ENCODE data around the gene TMPRSS11D. TPM values are rescaled to one million over a fixed set of nuclear protein-coding genes. Genes with fewer than 3 reads are reported as not detected.

The TMPRSS11D gene
- total and polyA plus RNA-seq, 2 of the 13 experiments (the other 11 are each of a cell fraction or from before 2014, with no cell fraction given): not detected

DNA sequence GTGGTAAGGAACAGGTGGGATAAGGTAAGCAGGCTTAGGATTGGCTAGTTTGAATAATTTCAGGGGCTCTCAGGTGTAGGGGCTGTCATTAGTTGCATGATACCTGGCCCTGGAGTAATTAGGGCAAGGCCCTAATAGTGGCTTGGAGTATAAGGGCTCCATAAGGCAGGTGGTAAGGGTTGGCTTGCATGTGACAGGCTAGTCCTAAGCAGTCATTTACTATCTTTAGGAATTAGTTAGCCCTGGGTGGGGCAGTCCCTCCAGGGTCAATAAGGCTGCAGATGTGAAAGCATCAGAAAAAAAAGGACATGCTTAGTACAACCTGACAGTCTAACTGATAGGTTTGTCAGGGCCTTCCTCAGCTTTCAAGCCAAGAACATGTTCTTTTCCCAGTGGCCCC lies 7.8 kb upstream of the TMPRSS11D start:
- H4K20me1 ChIP-seq (ENCODE audit: insufficient read depth, low read length): no peaks in the 10 kb centered on the region
- no peaks in the 10 kb centered on the region for H3K9me3 ChIP-seq (ENCODE audit: low read length)
- no peak overlapping the region for H3K9ac ChIP-seq (ENCODE audit: insufficient read depth, low read depth, low read length)
- CTCF ChIA-PET (ENCODE audit: low intra/inter-chr PET ratio, low total read pairs): no interaction called here
- POLR2A ChIA-PET: no interaction called here
- no peak for DNase-seq (ENCODE audit: low spot score)
- H3K36me3 ChIP-seq (replicated peaks in 1 of 2; ENCODE audit: control insufficient read depth in 1 of 2, insufficient read depth in 2 of 2, low read length in 2 of 2): no peaks in the 10 kb centered on the region
- no peaks in the 10 kb centered on the region for H3K4me1 ChIP-seq (ENCODE audit: insufficient read depth, low read length)
- no peak overlapping the region for H3K4me2 ChIP-seq (ENCODE audit: low read depth, low read length)
- in situ Hi-C loops (cut with HindIII; ENCODE audit: extremely low pct_ligation_motif_present, low pct_unique_long_range_greater_than_20kb): no loop called here
- no peak for ATAC-seq
- no TSS peak for BruUV-seq (replicated peaks)
- H3K79me2 ChIP-seq (ENCODE audit: insufficient read depth, low read length): no peaks in the 10 kb centered on the region
- TF ChIP-seq, protein P1, sequence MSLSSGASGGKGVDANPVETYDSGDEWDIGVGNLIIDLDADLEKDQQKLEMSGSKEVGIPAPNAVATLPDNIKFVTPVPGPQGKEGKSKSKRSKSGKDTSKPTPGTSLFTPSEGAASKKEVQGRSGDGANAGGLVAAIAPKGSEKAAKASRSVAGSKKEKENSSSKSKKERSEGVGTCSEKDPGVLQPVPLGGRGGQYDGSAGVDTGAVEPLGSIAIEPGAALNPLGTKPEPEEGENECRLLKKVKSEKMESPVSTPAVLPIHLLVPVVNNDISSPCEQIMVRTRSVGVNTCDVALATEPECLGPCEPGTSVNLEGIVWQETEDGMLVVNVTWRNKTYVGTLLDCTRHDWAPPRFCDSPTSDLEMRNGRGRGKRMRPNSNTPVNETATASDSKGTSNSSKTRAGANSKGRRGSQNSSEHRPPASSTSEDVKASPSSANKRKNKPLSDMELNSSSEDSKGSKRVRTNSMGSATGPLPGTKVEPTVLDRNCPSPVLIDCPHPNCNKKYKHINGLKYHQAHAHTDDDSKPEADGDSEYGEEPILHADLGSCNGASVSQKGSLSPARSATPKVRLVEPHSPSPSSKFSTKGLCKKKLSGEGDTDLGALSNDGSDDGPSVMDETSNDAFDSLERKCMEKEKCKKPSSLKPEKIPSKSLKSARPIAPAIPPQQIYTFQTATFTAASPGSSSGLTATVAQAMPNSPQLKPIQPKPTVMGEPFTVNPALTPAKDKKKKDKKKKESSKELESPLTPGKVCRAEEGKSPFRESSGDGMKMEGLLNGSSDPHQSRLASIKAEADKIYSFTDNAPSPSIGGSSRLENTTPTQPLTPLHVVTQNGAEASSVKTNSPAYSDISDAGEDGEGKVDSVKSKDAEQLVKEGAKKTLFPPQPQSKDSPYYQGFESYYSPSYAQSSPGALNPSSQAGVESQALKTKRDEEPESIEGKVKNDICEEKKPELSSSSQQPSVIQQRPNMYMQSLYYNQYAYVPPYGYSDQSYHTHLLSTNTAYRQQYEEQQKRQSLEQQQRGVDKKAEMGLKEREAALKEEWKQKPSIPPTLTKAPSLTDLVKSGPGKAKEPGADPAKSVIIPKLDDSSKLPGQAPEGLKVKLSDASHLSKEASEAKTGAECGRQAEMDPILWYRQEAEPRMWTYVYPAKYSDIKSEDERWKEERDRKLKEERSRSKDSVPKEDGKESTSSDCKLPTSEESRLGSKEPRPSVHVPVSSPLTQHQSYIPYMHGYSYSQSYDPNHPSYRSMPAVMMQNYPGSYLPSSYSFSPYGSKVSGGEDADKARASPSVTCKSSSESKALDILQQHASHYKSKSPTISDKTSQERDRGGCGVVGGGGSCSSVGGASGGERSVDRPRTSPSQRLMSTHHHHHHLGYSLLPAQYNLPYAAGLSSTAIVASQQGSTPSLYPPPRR (CRISPR knock-in tag; IDR thresholded peaks at IDR 0.05; ENCODE audit: borderline replicate concordance): no peak
- no peak for TF ChIP-seq ZMYM2 (CRISPR knock-in tag; IDR thresholded peaks at IDR 0.05)
- H3K27ac ChIP-seq (ENCODE audit: extremely low read length, insufficient read depth, low read length): no peak overlapping the region
- intact Hi-C loops (cut with micrococcal nuclease; ENCODE audit: unreplicated experiment): no loop called here
- H3K27me3 ChIP-seq (ENCODE audit: control insufficient read depth in 1 of 2, insufficient read depth in 2 of 2, low read length in 2 of 2): no peaks in the 10 kb centered on the region; a peak in 1 of 5 replicates
- FAIRE-seq: no peak
- H3K4me3 ChIP-seq (replicated peaks in 1 of 3; ENCODE audit: insufficient read depth in 1 of 3, low read depth in 2 of 3, low read length in 3 of 3): no peak overlapping the region
- H2AFZ ChIP-seq (ENCODE audit: low read length): no peak overlapping the region

DNA sequence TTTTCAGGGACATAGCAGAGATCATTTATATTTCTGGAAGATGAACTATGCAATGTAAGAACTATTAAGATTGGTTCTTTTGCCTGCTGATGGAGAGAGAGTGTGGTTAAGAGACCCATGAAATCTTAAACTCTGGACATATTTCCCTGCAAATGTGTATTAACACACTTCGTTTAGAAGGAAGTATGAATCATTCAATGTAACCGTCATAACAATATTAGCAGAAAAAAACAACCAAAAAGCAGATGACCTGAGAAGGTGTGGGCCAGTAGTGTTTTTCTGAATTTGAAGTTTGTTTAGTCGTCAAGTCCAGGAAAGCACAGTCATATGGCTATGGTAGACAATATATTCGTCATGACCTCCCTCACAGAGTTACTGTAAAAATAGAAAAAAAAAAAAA lies 2.5 kb upstream of the TMPRSS11D start:
- no peak overlapping the region for H3K4me2 ChIP-seq (ENCODE audit: low read depth, low read length)
- intact Hi-C loops (cut with micrococcal nuclease; ENCODE audit: unreplicated experiment): no loop called here
- H3K27ac ChIP-seq (ENCODE audit: extremely low read length, insufficient read depth, low read length): no peak overlapping the region
- no peak for FAIRE-seq
- no peaks in the 10 kb centered on the region for H3K36me3 ChIP-seq (replicated peaks in 1 of 2; ENCODE audit: control insufficient read depth in 1 of 2, insufficient read depth in 2 of 2, low read length in 2 of 2)
- H2AFZ ChIP-seq (ENCODE audit: low read length): no peak overlapping the region
- no peak for DNase-seq (ENCODE audit: low spot score)
- H3K9me3 ChIP-seq (ENCODE audit: low read length): no peaks in the 10 kb centered on the region
- H3K4me3 ChIP-seq (replicated peaks in 1 of 3; ENCODE audit: insufficient read depth in 1 of 3, low read depth in 2 of 3, low read length in 3 of 3): no peak overlapping the region
- TF ChIP-seq, protein P2, sequence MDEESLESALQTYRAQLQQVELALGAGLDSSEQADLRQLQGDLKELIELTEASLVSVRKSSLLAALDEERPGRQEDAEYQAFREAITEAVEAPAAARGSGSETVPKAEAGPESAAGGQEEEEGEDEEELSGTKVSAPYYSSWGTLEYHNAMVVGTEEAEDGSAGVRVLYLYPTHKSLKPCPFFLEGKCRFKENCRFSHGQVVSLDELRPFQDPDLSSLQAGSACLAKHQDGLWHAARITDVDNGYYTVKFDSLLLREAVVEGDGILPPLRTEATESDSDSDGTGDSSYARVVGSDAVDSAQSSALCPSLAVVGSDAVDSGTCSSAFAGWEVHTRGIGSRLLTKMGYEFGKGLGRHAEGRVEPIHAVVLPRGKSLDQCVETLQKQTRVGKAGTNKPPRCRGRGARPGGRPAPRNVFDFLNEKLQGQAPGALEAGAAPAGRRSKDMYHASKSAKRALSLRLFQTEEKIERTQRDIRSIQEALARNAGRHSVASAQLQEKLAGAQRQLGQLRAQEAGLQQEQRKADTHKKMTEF (CRISPR knock-in tag; IDR thresholded peaks at IDR 0.05): no peak
- no peak for TF ChIP-seq YY1 (IDR thresholded peaks at IDR 0.05; ENCODE audit: insufficient read depth, insufficient replicate concordance, low read depth, low read length)
- TF ChIP-seq HOXA7 (CRISPR knock-in tag; IDR thresholded peaks at IDR 0.05): no peak
- TF ChIP-seq MTA3 (CRISPR knock-in tag; IDR thresholded peaks at IDR 0.05): no peak
- TF ChIP-seq ZBTB21 (CRISPR knock-in tag; IDR thresholded peaks at IDR 0.05): no peak
- TF ChIP-seq SMYD3 (CRISPR knock-in tag; IDR thresholded peaks at IDR 0.05): no peak
- TF ChIP-seq KAT7 (CRISPR knock-in tag; IDR thresholded peaks at IDR 0.05; ENCODE audit: borderline replicate concordance): no peak
- no peak for TF ChIP-seq HMG20A (CRISPR knock-in tag; IDR thresholded peaks at IDR 0.05; ENCODE audit: borderline replicate concordance)
- no peak for TF ChIP-seq NRL (CRISPR knock-in tag; IDR thresholded peaks at IDR 0.05; ENCODE audit: borderline replicate concordance)
- no peak for TF ChIP-seq ZNF678 (CRISPR knock-in tag; IDR thresholded peaks at IDR 0.05)
- no peaks in the 10 kb centered on the region; a peak in 1 of 5 replicates for H3K27me3 ChIP-seq (ENCODE audit: control insufficient read depth in 1 of 2, insufficient read depth in 2 of 2, low read length in 2 of 2)
- no peaks in the 10 kb centered on the region for H3K4me1 ChIP-seq (ENCODE audit: insufficient read depth, low read length)
- no peak for ATAC-seq
- BruUV-seq (replicated peaks): no TSS peak
- no peak overlapping the region for H3K9ac ChIP-seq (ENCODE audit: insufficient read depth, low read depth, low read length)
- no peaks in the 10 kb centered on the region for H3K79me2 ChIP-seq (ENCODE audit: insufficient read depth, low read length)
- ChIA-PET POLR2A (no interaction called here), CTCF (ENCODE audit: low intra/inter-chr PET ratio, low total read pairs) (no interaction called here)
- 29% methylated on average over 4 of the region's 4 CpGs for WGBS (ENCODE audit: low lambda C conversion rate)
- no peaks in the 10 kb centered on the region for H4K20me1 ChIP-seq (ENCODE audit: insufficient read depth, low read length)
- in situ Hi-C loops (cut with HindIII; ENCODE audit: extremely low pct_ligation_motif_present, low pct_unique_long_range_greater_than_20kb): no loop called here
